GM23338 (cell line): ENCODE measurements around the gene POC1B. TPM values are rescaled to one million over a fixed set of nuclear protein-coding genes. Genes with fewer than 3 reads are reported as not detected.

Experiments
- ATAC-seq: fragments of 200-7000 bp; cut with Tn5 transposase; 3 replicates; pipeline ENCODE4 v1.9.1; 2020
- DNase-seq: peaks from one replicate; pipeline ENCODE4 v3.0.0-alpha.2; 2015; ENCODE audit warnings: low spot score
- H2AFZ ChIP-seq: fragments of 200-600 bp; sonication (generic); 2 replicates; pipeline ENCODE4 v1.8.0; 2016; ENCODE audit warnings: antibody characterized with exemption, mild to moderate bottlenecking, moderate library complexity
- H3F3A ChIP-seq: fragments of 200-600 bp; sonication (generic); replicated peaks from 2 replicates; pipeline ENCODE4 v1.8.0; 2017; ENCODE audit warnings: antibody characterized with exemption, mixed run types, low read depth
- H3K27ac ChIP-seq: fragments of 200-600 bp; sonication (generic); 2 replicates; pipeline ENCODE4 v1.6.1; 2016; ENCODE audit warnings: low read depth
- H3K27me3 ChIP-seq: fragments of 200-600 bp; sonication (generic); 2 replicates; pipeline ENCODE4 v1.8.0; 2016; ENCODE audit warnings: mild to moderate bottlenecking, mixed run types, moderate library complexity; ENCODE audit not compliant: insufficient read depth
- H3K36me3 ChIP-seq: fragments of 200-600 bp; sonication (generic); 2 replicates; pipeline ENCODE4 v1.8.0; 2016; ENCODE audit warnings: mild to moderate bottlenecking; ENCODE audit not compliant: insufficient read depth
- H3K4me1 ChIP-seq: fragments of 200-600 bp; sonication (generic); 2 replicates; pipeline ENCODE4 v1.8.0; 2016; ENCODE audit warnings: mild to moderate bottlenecking, moderate library complexity; ENCODE audit not compliant: insufficient read depth
- H3K4me2 ChIP-seq: fragments of 200-600 bp; sonication (generic); 2 replicates; pipeline ENCODE4 v1.7.1; 2017; ENCODE audit warnings: mixed run types
- H3K4me3 ChIP-seq: fragments of 200-600 bp; sonication (generic); 2 replicates; pipeline ENCODE4 v1.6.1; 2016; ENCODE audit warnings: mixed run types
- H3K79me2 ChIP-seq: fragments of 200-600 bp; sonication (generic); replicated peaks from 2 replicates; pipeline ENCODE4 v1.8.0; 2017; ENCODE audit warnings: mild to moderate bottlenecking; ENCODE audit not compliant: insufficient read depth
- H3K9me2 ChIP-seq: fragments of 200-600 bp; sonication (generic); 2 replicates; pipeline ENCODE4 v1.8.0; 2017; ENCODE audit not compliant: insufficient read depth
- H4K20me1 ChIP-seq: fragments of 200-600 bp; sonication (generic); replicated peaks from 2 replicates; pipeline ENCODE4 v1.8.0; 2017; ENCODE audit warnings: mild to moderate bottlenecking; ENCODE audit not compliant: insufficient read depth
- H3K27ac Mint-ChIP-seq: 2 replicates; pipeline ENCODE4 v1.8.0; 2020; ENCODE audit warnings: inconsistent platforms, mild to moderate bottlenecking, moderate library complexity, mixed read lengths
- H3K27me3 Mint-ChIP-seq: 3 replicates; pipeline ENCODE4 v1.8.0; 2022; ENCODE audit warnings: low read depth, mild to moderate bottlenecking, moderate library complexity, mixed read lengths, inconsistent platforms; ENCODE audit not compliant: insufficient read depth, poor library complexity
- H3K36me3 Mint-ChIP-seq: 3 replicates; pipeline ENCODE4 v1.8.0; 2021; ENCODE audit warnings: low read depth, mild to moderate bottlenecking, inconsistent platforms, moderate library complexity, mixed read lengths
- H3K4me1 Mint-ChIP-seq: 3 replicates; pipeline ENCODE4 v1.8.0; 2020; ENCODE audit warnings: mild to moderate bottlenecking, inconsistent platforms, mixed read lengths
- H3K4me3 Mint-ChIP-seq: 3 replicates; pipeline ENCODE4 v1.8.0; 2021; ENCODE audit warnings: moderate library complexity, mild to moderate bottlenecking, inconsistent platforms, mixed read lengths
- H3K9me3 Mint-ChIP-seq: 3 replicates; pipeline ENCODE4 v1.8.0; 2020; ENCODE audit warnings: moderate library complexity, mild to moderate bottlenecking, inconsistent platforms, mixed read lengths
- EZH2 ChIP-seq: fragments of 200-600 bp; sonication (generic); IDR thresholded peaks from one replicate; pipeline ENCODE4 v1.8.0; 2017; ENCODE audit warnings: antibody characterized with exemption, mild to moderate bottlenecking, low read depth; ENCODE audit not compliant: unreplicated experiment
- EZH2phosphoT487 ChIP-seq: fragments of 200-600 bp; sonication (generic); IDR thresholded peaks from one replicate; pipeline ENCODE4 v1.8.1; 2018; ENCODE audit warnings: antibody characterized with exemption; ENCODE audit not compliant: unreplicated experiment
- NANOG ChIP-seq: IDR thresholded peaks from 2 replicates; pipeline ENCODE4 v1.6.1; 2016; ENCODE audit warnings: antibody characterized with exemption, borderline replicate concordance
- ZNF114 ChIP-seq: fragments of 250-450 bp; sonication (Bioruptor Pico); IDR thresholded peaks from 2 replicates; pipeline ENCODE4 v1.5.0; 2020; ENCODE audit warnings: mild to moderate bottlenecking, moderate library complexity
- ZNF331 ChIP-seq: fragments of 250-450 bp; sonication (Bioruptor Pico); IDR thresholded peaks from 2 replicates; pipeline ENCODE4 v1.5.0; 2020; ENCODE audit warnings: low read depth, mild to moderate bottlenecking, moderate library complexity
- polyA plus RNA-seq: library from polyadenylated mRNA; unstranded; fragments of >200 nt; fragmentation: Nextera tagmentation; extraction: Ambion mirVana; gene quantifications from 2 replicates; pipeline ENCODE4 v1.2.1, GENCODE V29; 2016
- total RNA-seq: library from RNA; depleted of rRNA; stranded (reverse); fragments of >200 nt; shearing (Covaris generic); gene quantifications from 2 replicates; pipeline ENCODE4 v1.2.3, GENCODE V29; 2014
- TF ChIP-seq, protein P1 (sequence below): fragments of 250-450 bp; sonication (Bioruptor Pico); IDR thresholded peaks from 2 replicates; pipeline ENCODE4 v1.5.0; 2020; ENCODE audit warnings: mild to moderate bottlenecking, moderate library complexity
- TF ChIP-seq, protein P2 (sequence below), 2 experiments: fragments of 200-600 bp in 1 of 2; sonication (generic) in 1 of 2; conservative IDR thresholded peaks; 2 replicates each; pipeline versions ENCODE4 v1.5.1 to v1.6.1; 2016 to 2017; ENCODE audit warnings: antibody characterized with exemption in 2 of 2, low read depth in 2 of 2, mild to moderate bottlenecking in 2 of 2, moderate library complexity in 1 of 2
- TF ChIP-seq, protein P3 (sequence below): IDR thresholded peaks from one replicate; pipeline ENCODE4 v1.6.1; 2018; ENCODE audit warnings: antibody characterized with exemption; ENCODE audit not compliant: unreplicated experiment
- TF ChIP-seq, protein P4 (sequence below): IDR thresholded peaks from 2 replicates; pipeline ENCODE4 v1.6.1; 2016; ENCODE audit warnings: antibody characterized with exemption

The POC1B gene
- total and polyA plus RNA-seq, 2 experiments from 2014 or later: 11.8 to 17.5 TPM

DNA sequence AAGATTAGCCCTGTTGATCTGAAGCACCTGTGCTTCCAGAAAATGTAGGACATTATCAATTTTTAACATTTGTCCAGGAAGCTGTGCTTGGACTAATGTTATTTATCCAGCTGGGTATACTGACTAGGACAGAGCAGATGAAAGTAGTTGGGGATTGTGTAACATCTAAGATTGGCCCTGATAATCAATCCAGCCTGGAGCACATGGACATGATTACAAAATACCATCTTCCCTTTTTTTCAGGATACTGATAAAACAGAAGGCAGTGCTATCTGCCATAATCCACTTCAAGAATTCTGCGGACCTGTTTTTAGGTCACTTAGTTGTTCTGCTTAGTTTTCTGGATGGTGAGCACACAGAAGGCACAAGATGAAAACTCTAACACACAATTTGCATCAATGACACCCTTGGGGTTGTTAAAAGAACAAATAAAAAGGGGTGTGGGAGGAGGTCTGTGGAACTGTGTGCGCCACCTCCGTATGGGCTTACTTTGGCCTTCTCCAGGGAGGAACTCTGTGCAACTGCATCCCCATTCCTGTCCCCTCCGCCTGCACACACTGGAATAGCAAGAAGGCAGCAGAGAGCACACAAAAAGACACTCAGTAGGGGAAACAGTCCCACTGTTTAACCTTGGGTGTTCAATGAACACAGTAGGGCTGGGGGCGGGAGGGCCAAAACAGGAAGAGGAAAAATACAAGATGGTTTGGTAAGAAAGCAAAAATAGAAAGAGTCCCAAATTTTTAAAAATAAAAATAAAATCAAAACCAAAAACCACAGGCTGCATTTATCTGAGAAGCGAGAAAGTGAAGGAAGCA is 142.4 kb downstream of the POC1B start (continued):
- TF ChIP-seq EZH2phosphoT487 (no peak), EZH2 (no peak)
- TF ChIP-seq, protein P1, sequence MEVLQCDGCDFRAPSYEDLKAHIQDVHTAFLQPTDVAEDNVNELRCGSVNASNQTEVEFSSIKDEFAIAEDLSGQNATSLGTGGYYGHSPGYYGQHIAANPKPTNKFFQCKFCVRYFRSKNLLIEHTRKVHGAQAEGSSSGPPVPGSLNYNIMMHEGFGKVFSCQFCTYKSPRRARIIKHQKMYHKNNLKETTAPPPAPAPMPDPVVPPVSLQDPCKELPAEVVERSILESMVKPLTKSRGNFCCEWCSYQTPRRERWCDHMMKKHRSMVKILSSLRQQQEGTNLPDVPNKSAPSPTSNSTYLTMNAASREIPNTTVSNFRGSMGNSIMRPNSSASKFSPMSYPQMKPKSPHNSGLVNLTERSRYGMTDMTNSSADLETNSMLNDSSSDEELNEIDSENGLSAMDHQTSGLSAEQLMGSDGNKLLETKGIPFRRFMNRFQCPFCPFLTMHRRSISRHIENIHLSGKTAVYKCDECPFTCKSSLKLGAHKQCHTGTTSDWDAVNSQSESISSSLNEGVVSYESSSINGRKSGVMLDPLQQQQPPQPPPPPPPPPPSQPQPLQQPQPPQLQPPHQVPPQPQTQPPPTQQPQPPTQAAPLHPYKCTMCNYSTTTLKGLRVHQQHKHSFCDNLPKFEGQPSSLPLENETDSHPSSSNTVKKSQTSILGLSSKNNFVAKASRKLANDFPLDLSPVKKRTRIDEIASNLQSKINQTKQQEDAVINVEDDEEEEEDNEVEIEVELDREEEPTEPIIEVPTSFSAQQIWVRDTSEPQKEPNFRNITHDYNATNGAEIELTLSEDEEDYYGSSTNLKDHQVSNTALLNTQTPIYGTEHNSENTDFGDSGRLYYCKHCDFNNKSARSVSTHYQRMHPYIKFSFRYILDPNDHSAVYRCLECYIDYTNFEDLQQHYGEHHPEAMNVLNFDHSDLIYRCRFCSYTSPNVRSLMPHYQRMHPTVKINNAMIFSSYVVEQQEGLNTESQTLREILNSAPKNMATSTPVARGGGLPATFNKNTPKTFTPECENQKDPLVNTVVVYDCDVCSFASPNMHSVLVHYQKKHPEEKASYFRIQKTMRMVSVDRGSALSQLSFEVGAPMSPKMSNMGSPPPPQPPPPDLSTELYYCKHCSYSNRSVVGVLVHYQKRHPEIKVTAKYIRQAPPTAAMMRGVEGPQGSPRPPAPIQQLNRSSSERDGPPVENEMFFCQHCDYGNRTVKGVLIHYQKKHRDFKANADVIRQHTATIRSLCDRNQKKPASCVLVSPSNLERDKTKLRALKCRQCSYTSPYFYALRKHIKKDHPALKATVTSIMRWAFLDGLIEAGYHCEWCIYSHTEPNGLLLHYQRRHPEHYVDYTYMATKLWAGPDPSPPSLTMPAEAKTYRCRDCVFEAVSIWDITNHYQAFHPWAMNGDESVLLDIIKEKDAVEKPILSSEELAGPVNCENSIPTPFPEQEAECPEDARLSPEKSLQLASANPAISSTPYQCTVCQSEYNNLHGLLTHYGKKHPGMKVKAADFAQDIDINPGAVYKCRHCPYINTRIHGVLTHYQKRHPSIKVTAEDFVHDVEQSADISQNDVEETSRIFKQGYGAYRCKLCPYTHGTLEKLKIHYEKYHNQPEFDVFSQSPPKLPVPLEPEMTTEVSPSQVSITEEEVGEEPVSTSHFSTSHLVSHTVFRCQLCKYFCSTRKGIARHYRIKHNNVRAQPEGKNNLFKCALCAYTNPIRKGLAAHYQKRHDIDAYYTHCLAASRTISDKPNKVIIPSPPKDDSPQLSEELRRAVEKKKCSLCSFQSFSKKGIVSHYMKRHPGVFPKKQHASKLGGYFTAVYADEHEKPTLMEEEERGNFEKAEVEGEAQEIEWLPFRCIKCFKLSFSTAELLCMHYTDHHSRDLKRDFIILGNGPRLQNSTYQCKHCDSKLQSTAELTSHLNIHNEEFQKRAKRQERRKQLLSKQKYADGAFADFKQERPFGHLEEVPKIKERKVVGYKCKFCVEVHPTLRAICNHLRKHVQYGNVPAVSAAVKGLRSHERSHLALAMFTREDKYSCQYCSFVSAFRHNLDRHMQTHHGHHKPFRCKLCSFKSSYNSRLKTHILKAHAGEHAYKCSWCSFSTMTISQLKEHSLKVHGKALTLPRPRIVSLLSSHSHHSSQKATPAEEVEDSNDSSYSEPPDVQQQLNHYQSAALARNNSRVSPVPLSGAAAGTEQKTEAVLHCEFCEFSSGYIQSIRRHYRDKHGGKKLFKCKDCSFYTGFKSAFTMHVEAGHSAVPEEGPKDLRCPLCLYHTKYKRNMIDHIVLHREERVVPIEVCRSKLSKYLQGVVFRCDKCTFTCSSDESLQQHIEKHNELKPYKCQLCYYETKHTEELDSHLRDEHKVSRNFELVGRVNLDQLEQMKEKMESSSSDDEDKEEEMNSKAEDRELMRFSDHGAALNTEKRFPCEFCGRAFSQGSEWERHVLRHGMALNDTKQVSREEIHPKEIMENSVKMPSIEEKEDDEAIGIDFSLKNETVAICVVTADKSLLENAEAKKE (CRISPR knock-in tag): no peak
- TF ChIP-seq, protein P2, sequence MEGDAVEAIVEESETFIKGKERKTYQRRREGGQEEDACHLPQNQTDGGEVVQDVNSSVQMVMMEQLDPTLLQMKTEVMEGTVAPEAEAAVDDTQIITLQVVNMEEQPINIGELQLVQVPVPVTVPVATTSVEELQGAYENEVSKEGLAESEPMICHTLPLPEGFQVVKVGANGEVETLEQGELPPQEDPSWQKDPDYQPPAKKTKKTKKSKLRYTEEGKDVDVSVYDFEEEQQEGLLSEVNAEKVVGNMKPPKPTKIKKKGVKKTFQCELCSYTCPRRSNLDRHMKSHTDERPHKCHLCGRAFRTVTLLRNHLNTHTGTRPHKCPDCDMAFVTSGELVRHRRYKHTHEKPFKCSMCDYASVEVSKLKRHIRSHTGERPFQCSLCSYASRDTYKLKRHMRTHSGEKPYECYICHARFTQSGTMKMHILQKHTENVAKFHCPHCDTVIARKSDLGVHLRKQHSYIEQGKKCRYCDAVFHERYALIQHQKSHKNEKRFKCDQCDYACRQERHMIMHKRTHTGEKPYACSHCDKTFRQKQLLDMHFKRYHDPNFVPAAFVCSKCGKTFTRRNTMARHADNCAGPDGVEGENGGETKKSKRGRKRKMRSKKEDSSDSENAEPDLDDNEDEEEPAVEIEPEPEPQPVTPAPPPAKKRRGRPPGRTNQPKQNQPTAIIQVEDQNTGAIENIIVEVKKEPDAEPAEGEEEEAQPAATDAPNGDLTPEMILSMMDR (conservative IDR thresholded peaks at IDR 0.05; ENCODE audit: low read depth in 2 of 2): no peak

DNA sequence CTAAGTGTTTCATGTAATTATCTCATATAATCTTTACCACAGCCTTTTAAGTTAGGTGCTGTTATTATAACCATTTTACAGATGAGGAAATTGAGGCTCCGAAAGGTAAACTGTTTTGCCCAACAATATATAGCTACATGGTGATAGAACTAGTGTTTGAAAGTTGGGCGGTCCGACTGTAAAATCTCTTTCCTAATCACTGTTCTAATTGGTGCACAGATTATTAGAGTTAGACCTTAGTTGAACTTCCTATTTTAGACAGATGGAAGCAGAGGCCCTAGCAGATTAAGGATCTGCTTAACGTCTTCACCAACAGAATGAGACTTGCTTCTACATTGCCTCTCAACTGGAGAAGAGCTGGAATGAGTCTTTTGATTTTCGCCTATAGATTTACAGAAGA is 143.5 kb downstream of the POC1B start:
- H3K36me3 ChIP-seq: no peaks in the 10 kb centered on the region
- Mint-ChIP-seq H3K4me1 (peaks cover 44% of the 10 kb centered on the region), H3K9me3 (no peaks in the 10 kb centered on the region), H3K36me3 (peaks cover 3% of the 10 kb centered on the region; the same call in 1 of the 3 replicates), H3K27ac (no peak overlapping the region), H3K4me3 (no peak overlapping the region), H3K27me3 (no peaks in the 10 kb centered on the region)
- no peak overlapping the region for H3K27ac ChIP-seq
- no peak overlapping the region for H3K4me2 ChIP-seq
- no peak overlapping the region for H3K4me3 ChIP-seq
- no peaks in the 10 kb centered on the region for H4K20me1 ChIP-seq
- TF ChIP-seq, protein P3, sequence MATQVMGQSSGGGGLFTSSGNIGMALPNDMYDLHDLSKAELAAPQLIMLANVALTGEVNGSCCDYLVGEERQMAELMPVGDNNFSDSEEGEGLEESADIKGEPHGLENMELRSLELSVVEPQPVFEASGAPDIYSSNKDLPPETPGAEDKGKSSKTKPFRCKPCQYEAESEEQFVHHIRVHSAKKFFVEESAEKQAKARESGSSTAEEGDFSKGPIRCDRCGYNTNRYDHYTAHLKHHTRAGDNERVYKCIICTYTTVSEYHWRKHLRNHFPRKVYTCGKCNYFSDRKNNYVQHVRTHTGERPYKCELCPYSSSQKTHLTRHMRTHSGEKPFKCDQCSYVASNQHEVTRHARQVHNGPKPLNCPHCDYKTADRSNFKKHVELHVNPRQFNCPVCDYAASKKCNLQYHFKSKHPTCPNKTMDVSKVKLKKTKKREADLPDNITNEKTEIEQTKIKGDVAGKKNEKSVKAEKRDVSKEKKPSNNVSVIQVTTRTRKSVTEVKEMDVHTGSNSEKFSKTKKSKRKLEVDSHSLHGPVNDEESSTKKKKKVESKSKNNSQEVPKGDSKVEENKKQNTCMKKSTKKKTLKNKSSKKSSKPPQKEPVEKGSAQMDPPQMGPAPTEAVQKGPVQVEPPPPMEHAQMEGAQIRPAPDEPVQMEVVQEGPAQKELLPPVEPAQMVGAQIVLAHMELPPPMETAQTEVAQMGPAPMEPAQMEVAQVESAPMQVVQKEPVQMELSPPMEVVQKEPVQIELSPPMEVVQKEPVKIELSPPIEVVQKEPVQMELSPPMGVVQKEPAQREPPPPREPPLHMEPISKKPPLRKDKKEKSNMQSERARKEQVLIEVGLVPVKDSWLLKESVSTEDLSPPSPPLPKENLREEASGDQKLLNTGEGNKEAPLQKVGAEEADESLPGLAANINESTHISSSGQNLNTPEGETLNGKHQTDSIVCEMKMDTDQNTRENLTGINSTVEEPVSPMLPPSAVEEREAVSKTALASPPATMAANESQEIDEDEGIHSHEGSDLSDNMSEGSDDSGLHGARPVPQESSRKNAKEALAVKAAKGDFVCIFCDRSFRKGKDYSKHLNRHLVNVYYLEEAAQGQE: no peak
- TF ChIP-seq, protein P4, sequence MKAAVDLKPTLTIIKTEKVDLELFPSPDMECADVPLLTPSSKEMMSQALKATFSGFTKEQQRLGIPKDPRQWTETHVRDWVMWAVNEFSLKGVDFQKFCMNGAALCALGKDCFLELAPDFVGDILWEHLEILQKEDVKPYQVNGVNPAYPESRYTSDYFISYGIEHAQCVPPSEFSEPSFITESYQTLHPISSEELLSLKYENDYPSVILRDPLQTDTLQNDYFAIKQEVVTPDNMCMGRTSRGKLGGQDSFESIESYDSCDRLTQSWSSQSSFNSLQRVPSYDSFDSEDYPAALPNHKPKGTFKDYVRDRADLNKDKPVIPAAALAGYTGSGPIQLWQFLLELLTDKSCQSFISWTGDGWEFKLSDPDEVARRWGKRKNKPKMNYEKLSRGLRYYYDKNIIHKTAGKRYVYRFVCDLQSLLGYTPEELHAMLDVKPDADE: no peak
- TF ChIP-seq NANOG (no peak), ZNF331 (CRISPR knock-in tag) (no peak), ZNF114 (no peak), EZH2phosphoT487 (no peak)
- no peaks in the 10 kb centered on the region; the same call in 1 of the 2 replicates for H3K27me3 ChIP-seq
- H3K9me2 ChIP-seq: 0 out of 2 replicates have a peak, but pooled peaks cover 4% of the 10 kb centered on the region
- H2AFZ ChIP-seq: no peak overlapping the region
- DNase-seq (no peak), ATAC-seq (no peak)
- no peaks in the 10 kb centered on the region for H3F3A ChIP-seq
- peaks cover 41% of the 10 kb centered on the region for H3K4me1 ChIP-seq
- H3K79me2 ChIP-seq: no peaks in the 10 kb centered on the region
